Activated naive CD4-positive, alpha-beta T cell treated with anti-CD3 and anti-CD28 coated beads, Interleukin-2, amount 50 U/mL, for 72 hours (primary cell): ENCODE data around the gene ARL6IP4. TPM values are rescaled to one million over a fixed set of nuclear protein-coding genes. Genes with fewer than 3 reads are reported as not detected.

ENCODE experiments used
- ATAC-seq, 2 donors: fragments of 150-1000 bp; cut with Tn5 transposase; 2 replicates each; pipeline ENCODE4 v1.10.0; 2021; ENCODE audit warnings: mild to moderate bottlenecking in 2 of 2, moderate library complexity in 2 of 2
- DNase-seq, 2 donors: peaks; one replicate each; pipeline ENCODE4 v3.0.0; 2021 to 2022; ENCODE audit warnings: low spot score in 2 of 2
- H3K27ac Mint-ChIP-seq, 2 donors: one replicate each; pipeline ENCODE4 v1.8.0; 2022; ENCODE audit warnings: mild to moderate bottlenecking in 2 of 2, mixed read lengths in 2 of 2
- H3K36me3 Mint-ChIP-seq, 2 donors: one replicate each; pipeline ENCODE4 v1.8.0; 2022; ENCODE audit warnings: mixed read lengths in 2 of 2
- H3K9me3 Mint-ChIP-seq, 2 donors: one replicate each; pipeline ENCODE4 v1.8.0; 2022; ENCODE audit warnings: mixed read lengths in 2 of 2
- total RNA-seq, 2 donors: library from RNA; stranded (reverse); gene quantifications; one replicate each; pipeline ENCODE4 v1.2.3, GENCODE V29; 2022

Gene ARL6IP4
- total RNA-seq, 2 donors from 2014 or later: 99.9 to 180 TPM

DNA sequence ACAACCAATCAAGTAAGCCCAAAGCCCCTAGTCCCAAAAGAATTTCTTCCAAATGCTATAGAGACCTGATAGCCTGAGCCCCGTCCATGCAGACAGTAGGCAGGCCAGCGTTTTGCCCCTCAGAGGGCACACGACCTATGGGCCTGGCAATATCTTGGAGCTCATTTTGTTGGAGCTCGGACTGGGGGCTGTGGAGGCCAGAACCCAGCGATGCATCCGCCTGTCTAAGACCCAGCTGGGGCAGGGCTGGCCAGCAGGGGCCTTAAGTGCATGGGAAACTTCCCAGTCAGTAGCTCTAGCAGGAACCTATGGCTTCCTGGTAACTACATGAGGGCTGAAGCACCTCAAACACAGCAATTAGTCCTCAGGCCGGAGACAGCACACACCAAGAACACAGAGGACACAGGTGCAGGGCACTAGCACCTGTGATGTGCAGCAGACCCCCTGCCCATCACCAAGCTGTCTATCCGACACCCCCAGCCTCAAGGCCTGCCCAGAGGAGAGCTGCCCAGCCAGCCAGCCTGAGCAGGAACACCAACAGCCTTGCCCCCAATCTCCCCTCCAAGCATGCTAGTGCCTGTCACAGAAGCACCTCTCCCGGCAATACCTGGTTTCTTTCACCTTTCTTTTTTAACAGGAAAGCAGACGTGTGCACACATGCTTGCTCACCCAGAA lies 50.8 kb downstream of the ARL6IP4 start:
- no peak for ATAC-seq
- Mint-ChIP-seq H3K27ac (peak overlapping the region in 1 of 2 donors; percentile 84), H3K36me3 (peaks cover 0 to 10% of the 10 kb centered on the region in 2 donors), H3K9me3 (no peaks in the 10 kb centered on the region)
- DNase-seq: no peak

Other genes starting within 250 kb of the ARL6IP4 start
- gene HCAR1, start 249.8 kb upstream of the ARL6IP4 start, total RNA-seq: 1 to 10 TPM in 1 of 2 donors, under 1 TPM in 1; 0.52 to 1.8 TPM
- gene DENR, start 227.9 kb upstream of the ARL6IP4 start, total RNA-seq: 10 to 100 TPM; 58.6 to 65.0 TPM
- 1 to 10 TPM in 1 of 2 donors, under 1 TPM in 1; 0.37 to 1.8 TPM for gene CCDC62, start 206.1 kb upstream of the ARL6IP4 start, total RNA-seq
- gene HIP1R, start 145.2 kb upstream of the ARL6IP4 start, total RNA-seq: 10 to 100 TPM; 16.7 to 48.9 TPM
- gene VPS37B, start 84.6 kb upstream of the ARL6IP4 start, total RNA-seq: 10 to 100 TPM; 10.1 to 11.1 TPM
- 1 to 10 TPM; 8.9 to 9.5 TPM for gene ABCB9, start 14.2 kb upstream of the ARL6IP4 start, total RNA-seq
- 10 to 100 TPM; 30.3 to 30.8 TPM for gene OGFOD2, start 5.4 kb upstream of the ARL6IP4 start, total RNA-seq
- gene PITPNM2, start 170.4 kb downstream of the ARL6IP4 start, total RNA-seq: 10 to 100 TPM; 15.9 to 18.5 TPM